GM19193 (cell line): ENCODE data around the gene RABGEF1.

Source experiments
- POLR2A ChIP-seq: IDR thresholded peaks from 4 replicates; pipeline ENCODE4 v1.6.1; 2011; ENCODE audit not compliant: insufficient read depth, insufficient read length; ENCODE audit errors: extremely low read depth

The RABGEF1 gene

DNA sequence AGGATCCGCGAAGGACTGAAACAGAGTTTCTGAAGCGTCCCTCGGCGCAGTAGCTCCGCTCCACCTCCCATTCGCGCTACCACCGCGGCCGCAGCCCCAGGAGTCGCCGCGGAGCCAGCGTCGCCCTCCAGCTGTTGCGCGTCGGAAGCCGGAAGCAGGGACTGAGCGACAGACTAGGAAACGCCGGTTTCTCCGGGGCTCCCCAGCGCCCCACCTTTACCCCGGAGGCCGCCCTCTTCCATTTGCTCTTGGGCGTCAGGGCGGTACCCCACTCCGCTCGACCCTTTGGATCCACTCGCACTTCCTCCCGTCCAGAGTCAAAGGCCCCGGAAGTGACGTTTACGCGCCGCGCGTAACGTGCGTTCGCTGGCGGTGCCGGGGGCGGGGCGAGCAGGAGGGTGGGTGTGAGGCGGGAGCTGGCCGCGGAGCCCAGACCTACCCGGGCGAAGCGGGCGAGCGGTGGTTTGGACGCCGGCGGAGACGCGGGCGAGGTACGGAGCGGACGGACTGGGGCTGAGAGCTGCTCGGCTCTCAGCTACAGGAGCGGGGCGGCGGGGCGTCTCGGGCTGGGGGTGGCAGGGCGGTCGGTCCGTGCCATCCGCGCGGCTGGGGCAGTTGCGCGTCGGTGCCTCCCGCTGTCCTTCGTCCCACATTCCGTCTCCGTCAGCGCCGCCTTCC lies at the start of gene RABGEF1:
RABGEF1 (plus strand) TSS at position 432 of the 678 bp plus-strand sequence. CDS start 31,167 bp downstream, outside the sequence.
- TF ChIP-seq POLR2A = peak; percentile 91

DNA sequence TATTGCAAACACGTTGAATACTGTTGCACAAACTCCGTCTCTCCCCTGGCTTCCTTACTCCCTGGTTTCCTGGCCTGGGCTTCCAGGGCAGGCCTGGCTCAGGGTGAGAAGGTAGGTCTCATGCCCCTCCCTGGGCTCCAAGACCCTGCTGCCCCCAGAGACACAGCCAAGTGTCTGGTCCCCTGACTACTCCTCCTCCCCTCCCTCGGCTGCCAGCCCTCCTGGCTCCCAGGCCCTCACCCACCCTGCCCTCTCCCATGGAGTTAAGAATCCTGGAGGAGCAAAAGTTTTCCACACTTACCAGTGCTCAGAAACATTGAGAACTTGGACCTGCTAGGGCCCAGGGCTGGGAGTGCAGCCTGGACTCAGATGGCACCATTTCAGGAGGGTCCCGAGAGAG lies 47.2 kb upstream of the RABGEF1 start:
- no peak for TF ChIP-seq POLR2A

DNA sequence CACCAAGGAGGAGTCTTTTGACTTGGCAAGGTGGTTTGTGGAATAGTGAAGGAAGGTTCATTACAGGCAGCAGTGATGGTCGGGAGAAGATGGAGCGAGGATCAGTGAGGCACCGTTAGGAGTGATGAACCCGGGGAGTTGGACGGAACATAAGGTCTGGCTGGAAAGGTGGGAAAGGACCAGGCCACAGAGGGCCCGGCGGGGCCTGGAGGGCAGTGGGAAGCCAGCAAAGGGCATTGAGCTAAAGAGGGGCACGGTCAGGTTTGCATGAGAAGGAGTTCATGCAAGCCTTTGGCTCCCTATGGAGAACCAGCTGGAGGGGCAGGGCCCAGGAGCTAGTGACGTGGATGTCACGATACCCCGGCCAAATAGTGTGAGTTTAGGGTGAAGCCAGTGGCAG lies 46.2 kb upstream of the RABGEF1 start:
- no peak for TF ChIP-seq POLR2A

DNA sequence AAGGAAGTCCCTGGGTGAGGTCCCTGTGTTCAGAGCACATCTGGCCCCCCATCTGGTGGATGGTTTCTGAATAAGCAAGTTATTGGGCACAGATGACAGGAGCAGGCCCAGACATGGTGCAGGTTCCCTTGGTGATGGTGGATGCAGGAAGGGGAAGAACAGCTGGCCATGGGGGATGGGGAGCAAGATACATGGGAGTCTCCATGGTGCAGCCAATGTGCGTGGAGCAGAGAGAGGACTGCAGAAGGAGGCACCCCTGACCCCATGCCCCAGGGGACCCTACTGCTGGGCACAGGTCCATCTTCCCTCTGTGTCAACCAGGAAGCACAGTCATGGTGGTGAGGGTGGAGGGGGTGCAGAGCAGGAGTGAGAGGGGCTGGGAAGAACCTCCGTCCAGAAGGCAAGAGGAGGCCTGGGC lies 43.8 kb upstream of the RABGEF1 start:
- TF ChIP-seq POLR2A = no peak

DNA sequence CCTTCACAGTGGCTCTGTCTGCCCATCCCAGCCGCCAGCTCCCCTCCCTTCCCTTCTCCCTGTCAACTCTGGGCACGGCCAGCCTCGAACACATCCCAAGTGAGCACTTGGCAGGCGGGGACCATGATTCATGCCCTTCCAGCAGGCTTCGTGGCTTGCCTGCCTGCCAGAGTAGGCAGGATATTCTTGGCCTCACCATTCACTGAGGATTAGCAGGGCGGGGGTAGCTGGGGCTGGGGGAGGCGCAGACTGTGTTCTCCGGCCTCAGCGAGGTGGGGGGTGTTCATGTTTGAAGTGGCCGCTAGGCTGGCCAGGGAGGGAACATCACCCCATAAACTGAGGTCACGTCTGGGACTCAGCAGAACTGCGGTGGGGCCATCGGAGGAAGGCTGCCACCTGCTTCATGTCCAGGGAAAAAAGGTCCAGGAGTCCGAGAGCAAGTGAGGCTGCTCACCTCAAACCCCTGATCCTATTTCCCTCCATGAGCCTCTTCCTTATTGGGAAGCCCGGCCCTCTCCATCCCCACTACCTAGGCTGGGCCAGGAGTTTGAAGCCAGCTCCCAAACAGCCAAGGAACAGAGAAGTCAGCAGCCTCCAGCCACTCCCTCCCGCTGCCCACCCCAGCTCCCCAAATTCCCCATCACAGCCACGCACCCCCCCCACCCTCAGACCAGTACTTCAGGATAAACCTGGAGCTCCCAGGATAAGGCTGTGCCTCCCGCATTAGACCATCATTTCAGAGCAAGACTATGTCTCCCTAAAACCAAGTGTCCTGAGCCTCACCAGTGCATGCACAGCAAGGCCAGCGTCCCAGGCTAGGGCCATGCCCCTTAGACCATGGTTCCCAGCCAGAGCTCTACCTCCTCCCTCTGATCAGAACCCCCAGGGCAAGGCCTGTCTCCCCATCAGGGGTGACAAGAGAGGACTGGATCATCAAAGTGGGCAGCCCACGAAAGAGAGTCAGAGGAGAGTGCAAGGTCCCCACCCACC lies 42.8 kb upstream of the RABGEF1 start:
- no peak for TF ChIP-seq POLR2A

DNA sequence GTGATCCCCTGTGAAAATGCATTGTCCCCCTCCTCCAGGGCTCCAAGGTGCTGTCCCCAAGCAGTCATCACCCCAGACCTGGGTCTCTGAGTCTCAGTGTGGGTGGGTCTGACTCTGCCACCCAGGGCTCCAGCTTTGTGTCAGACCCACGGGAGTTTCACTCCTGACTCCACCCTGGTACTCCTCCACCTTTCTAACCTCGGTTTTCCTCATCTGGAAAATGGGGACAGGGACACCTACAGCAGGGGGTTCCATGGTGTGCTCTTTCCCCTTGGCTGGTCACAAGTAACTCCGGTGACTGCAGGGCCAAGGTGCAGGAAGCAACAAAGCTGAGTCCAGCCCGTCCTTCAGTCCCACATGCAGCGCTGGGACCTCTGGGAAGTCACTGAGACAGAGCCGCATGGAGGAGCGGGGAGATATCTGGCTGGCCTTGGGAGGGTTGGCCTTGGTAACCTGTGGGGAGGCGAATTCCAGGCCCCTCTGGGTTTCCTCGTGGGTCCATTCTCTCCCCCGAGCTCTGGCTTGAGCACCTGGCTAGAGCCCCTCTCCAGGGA lies 41.8 kb upstream of the RABGEF1 start:
- TF ChIP-seq POLR2A = no peak

DNA sequence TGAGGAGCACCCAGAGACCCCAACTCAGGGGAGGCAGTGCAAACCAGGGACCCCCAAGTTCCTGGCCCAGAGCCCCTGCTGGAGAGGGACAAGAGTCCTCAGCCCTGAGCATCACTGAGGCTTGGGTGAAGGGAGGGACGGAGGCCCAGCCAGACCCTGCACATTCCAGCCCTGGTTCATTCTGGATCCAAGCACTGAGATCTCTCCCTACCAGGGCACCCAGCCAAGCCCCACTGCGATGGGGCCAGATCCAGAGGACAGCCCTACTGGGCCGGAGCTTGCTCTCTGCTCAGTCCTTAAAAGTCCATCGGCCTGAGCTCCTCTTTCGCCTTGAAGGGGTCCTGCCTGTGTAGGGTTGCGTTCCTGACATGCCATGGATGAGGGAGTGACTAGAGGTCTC lies 40.5 kb upstream of the RABGEF1 start:
- no peak for TF ChIP-seq POLR2A

DNA sequence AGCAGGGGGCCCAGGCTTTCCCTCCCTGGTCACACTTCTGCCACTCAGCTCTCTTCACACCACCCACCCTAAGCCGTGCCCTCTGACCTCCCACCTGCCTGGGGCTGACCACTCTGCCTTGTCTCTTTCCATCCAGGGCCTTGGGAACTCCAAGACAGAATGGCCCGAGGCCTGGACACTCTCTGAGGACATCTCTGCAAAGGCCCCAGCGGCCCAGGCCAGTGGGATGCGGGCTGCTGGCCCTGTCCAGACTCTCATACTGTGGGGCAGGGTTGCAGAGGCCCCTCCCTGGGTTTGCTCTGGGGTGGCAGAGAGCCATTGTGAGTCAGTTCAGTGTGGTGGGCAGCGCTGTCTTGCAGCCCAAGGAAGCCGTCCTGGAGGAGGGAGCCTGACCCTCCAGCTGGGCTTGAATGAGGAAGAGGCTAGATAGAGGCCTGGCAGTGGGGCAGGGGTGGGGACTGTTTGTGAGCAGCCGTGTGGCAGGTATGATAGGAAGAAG lies 39.9 kb upstream of the RABGEF1 start:
- no peak for TF ChIP-seq POLR2A

DNA sequence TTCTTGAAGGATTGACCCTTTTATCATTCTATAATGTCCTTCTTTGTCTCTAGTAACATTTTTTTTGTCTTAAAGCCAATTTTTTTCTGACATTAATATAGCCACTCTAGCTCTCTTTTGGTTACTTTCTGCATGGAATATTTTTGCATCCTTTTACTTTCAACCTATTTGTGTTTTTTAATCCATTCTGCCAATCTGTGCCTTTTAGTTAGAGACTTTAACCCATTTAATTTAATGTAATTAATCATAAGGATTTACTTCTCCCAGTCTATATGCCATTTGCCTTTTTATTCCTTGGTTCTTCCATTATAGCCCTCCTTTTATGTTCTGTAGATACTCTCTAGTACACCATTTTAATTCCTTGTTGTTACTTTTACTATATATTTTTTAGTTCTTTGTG lies 32.7 kb upstream of the RABGEF1 start:
- TF ChIP-seq POLR2A = no peak

DNA sequence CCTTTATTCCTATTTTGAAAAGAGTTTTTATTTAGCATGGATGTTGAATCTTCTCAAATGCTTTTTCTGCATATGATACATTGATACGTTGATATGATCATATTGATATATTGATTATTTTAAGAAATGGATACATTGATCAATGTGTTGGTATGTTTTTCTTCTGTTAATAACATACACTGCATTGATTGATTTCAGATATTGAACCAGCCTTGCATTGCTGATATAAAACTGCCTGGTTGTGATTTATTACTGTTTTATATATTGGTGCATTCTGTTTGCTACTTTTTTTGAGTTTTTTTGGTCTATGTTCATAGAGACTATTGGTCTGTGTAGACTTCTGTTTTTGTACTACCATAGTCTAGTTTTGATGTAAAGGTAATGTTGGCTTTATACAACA lies 26.8 kb upstream of the RABGEF1 start:
- TF ChIP-seq POLR2A = no peak

DNA sequence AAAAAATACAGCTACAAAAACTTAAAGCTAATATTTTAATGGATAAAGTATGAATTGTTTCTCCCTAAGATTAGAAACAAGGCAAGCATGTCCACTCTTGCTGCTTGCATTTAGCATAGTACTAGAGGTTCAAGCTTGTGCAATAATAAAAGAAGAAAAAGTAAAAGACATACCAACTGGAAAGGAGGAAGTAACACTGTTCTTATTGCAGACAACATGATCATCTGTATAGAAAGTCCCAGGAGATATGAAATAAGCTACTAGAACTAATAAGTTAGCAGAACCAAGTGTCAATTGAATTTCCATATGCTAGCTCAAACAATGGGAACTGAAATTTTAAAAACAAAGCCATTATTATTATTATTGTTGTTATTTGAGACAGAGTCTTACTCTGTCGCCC lies 20.0 kb upstream of the RABGEF1 start:
- TF ChIP-seq POLR2A = no peak

DNA sequence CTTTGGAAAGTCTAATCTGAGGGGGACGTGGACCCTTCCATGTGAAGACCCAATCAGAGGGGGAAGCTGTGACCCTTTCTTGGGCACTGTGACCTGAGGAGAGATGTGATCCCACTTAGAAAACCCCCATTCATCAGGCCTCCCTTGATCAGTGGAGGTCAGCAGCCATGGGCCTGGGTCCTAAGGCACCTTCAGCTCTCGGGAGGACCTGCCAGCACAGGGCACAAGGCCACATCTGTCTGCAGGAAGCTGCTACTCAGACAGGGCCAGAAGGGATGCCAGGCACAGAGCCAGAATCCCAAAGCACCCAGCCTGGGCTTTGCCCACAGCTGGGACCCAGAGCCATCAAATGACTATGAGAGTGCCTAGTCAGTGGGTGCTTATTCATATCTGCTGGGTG lies 14.7 kb upstream of the RABGEF1 start:
- no peak for TF ChIP-seq POLR2A

DNA sequence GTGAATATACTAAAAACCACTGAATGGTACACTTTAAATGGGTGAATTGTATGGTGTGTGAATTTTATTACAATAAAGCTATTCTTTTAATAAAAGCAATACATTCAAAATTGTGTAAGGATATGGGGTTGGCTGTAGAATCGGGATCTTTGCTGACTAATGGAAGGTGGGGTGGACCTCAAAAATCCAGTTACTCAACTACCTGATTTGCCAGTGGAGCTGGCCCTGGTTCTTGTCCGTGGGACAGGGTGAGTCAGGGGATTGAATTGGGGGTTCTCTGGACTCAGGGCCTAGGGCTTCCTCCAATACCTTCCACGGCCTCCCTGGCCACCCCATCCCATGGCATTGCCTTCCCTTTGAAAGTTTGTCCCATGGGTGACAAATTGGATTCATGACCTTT lies 13.5 kb upstream of the RABGEF1 start:
- TF ChIP-seq POLR2A = no peak

DNA sequence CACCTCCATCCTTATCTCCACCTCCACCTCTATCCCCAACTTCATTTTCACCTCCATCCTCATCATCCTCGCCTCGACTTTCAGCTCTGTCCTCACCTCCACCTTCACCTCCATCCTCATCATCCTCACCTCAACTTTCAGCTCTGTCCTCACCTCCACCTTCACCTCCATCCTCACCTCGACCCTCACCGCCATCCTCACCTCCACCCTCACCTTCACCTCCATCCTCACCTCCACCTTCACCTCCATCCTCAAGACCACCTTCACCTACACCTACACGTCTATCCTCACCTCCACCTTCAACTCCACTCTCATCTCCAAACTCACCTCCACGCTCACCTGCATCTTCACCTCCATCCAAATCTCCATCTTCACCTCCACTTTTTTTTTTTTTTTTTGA lies 12.0 kb upstream of the RABGEF1 start:
- no peak for TF ChIP-seq POLR2A

DNA sequence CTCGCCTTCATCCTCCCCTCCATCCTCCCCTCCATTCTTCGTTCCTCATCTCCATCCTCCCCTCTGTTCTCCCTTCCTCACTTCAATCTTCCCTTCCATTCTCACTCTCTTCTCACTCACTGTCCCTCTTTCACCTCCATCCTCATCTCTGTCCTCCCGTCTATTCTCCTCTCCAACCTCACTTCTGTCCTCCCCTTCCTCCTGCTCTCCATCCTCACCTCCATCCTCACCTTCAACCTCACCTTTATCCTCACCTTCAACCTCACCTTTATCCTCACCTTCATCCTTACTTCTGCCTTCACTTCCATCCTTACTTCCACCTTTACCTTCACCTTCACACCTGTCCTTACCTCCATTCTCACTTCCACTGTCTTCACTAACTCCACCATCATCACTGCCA lies 11.3 kb upstream of the RABGEF1 start:
- no peak for TF ChIP-seq POLR2A
